ENCODE measurements around the gene OLFML1.

DNA sequence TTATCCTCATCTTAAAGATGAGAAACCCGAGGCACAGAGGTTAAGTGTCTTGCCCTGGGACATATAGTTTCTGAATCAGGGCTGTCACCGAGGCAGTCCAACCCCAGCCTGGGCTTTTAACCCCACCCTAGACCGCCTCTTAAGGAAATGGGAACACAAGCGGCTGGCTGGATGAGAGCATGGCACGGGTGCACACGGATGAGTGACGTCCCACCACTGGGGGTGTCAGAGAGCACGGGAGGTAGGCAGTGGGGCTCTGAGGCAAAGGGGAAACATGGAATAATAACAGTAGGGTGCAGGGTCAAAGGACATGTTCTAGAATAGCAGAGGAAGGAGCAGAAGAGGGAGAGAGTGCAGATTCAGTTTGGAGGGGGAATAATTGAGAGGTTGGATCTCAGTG is 50.8 kb downstream of the OLFML1 start:
- TF ChIP-seq, protein P1, sequence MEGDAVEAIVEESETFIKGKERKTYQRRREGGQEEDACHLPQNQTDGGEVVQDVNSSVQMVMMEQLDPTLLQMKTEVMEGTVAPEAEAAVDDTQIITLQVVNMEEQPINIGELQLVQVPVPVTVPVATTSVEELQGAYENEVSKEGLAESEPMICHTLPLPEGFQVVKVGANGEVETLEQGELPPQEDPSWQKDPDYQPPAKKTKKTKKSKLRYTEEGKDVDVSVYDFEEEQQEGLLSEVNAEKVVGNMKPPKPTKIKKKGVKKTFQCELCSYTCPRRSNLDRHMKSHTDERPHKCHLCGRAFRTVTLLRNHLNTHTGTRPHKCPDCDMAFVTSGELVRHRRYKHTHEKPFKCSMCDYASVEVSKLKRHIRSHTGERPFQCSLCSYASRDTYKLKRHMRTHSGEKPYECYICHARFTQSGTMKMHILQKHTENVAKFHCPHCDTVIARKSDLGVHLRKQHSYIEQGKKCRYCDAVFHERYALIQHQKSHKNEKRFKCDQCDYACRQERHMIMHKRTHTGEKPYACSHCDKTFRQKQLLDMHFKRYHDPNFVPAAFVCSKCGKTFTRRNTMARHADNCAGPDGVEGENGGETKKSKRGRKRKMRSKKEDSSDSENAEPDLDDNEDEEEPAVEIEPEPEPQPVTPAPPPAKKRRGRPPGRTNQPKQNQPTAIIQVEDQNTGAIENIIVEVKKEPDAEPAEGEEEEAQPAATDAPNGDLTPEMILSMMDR (IDR thresholded peaks at IDR 0.05) = peak; percentile 30
- no peak for TF ChIP-seq ZFX (IDR thresholded peaks at IDR 0.05; ENCODE audit: borderline replicate concordance)
